GM19468 (cell line): ENCODE results near the gene MCL1.
"Not testable (repeated sequence)": the region's sequence is repeated elsewhere in the genome, so short reads cannot be mapped to it uniquely, and the experiment has no call there.

Experiments used
- ATAC-seq: cut with Tn5 transposase; IDR thresholded peaks from one replicate; pipeline ENCODE4 v1.9.1; 2021; ENCODE audit warnings: mild to moderate bottlenecking, moderate library complexity, moderate number of reproducible peaks; ENCODE audit not compliant: unreplicated experiment; ENCODE audit errors: extremely low read depth

The MCL1 gene

DNA sequence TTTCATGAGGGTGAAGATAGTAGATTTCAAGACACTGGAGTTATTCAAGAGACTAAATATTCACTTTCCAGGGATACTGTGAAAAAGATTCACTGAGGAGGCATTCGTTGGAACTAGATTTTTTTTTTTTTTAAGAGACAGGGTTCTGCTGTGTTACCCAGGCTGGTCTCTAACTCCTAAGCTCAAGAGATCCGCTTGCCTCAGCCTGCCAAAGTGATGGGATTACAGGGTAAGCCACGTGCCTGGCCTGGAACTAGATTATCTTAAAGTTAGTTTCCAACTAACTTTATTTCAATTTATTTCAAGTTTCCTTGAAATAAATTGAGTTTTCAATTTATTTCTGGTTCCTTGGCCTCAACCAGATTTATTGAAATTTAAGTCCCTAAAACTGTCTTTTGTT is 24.3 kb upstream of the MCL1 start:
- ATAC-seq, result no peak

DNA sequence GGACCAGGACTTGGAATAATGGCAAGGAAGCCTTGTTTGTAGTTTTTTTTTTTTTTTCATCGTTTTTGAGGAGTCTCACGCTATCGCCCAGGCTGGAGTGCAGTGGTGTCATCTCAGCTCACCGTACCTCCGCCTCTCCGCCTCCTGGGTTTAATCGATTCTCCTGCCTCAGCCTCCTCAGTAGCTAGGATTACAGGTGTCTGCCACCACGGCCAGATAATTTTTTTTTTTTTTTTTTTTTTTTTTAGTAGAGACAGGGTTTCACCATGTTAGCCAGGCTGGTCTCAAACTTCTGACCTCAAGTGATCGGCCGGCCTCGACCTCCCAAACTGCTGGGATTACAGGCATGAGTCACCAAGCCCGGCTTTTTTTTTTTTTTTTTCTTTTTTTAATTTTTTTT is 23.0 kb upstream of the MCL1 start:
- ATAC-seq, result not testable (repeated sequence)

DNA sequence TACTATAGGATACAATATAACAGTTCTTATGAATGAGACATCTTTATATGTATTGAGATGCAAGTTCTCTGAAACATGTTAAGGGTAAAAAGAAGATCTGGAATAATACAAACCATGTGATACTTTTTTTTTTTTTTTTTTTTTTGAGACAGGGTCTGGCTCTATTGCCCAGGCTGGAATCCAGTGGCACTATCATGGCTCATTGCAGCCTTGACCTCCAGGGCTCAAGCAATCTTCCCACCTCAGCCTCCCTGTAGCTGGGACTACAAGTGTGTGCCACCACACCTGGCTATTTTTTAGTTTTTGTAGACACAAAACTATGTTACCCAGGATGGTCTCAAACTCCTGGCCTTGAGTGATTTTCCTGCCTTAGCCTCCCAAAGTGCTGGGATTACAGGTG is 22.1 kb upstream of the MCL1 start:
- ATAC-seq, result no peak

DNA sequence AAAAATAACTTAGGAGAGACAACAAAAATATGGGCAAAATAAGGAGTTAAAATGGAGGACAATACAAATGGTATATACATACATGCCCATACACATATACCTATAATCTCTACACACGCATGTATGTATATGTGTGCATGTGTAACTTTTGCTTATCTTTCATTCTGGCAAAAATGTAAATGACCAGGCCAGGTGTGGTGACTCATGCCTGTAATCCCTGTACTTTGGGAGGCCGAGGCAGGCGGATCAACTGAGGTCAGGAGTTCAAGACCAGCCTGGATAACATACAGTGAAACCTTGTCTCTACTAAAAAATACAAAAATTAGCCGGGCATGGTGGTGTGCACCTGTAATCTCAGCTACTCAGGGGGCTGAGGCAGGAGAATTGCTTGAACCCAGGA is 18.9 kb upstream of the MCL1 start:
- ATAC-seq, result not testable (repeated sequence)

DNA sequence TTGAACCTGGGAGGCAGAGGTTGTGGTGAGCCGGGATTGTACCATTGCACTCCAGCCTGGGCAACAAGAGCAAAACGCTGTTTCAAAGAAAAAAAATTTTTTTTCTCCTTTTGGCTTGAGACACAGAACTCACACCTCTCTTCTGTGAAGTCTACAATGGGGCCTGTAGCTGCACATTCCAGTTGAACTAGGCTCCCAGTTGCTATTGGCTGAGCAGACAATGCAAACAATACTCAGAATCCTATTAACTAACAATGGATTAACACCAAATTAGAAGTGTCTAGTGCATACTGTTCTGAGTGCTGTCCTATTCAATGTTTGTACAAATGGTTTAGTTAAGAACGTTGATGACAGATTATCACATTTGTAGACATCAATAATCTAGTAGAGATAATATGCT is 17.6 kb upstream of the MCL1 start:
- ATAC-seq, result no peak

DNA sequence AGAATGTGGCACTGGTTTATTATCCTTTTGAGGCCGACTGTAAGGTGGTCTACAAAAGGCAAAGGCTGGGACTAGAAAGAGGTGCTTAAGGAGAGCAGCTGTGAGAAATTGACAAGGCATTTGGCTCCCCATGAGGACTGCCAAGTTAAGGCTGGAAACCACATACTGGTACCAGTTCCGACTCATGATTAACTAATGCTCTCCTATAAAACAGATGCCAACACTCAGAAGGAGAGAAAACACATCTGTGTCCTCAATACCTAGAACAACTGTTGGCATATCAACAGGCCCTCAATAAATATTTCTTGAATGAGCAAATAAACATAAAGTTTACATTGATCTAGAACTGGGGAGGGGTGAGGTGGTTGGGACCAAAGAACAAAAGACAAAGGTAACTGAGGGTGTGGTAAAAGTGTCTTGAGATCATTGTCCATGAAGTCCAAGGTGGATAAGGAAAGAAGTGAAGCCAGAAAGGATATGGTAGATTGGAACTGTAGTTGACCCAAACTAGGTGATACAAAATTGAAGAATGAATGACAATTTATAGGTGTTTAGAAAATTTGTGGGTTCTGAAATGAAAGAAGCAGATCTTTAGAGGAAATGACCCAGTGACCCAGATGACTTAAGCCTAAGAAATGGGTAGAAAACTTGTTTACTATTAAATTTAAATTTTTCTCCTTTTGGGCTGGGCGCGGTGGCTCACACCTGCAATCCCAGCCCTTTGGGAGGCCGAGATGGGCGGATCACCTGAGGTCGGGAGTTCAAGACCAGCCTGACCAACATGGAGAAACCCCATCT is 16.9 kb upstream of the MCL1 start:
- no peak for ATAC-seq

DNA sequence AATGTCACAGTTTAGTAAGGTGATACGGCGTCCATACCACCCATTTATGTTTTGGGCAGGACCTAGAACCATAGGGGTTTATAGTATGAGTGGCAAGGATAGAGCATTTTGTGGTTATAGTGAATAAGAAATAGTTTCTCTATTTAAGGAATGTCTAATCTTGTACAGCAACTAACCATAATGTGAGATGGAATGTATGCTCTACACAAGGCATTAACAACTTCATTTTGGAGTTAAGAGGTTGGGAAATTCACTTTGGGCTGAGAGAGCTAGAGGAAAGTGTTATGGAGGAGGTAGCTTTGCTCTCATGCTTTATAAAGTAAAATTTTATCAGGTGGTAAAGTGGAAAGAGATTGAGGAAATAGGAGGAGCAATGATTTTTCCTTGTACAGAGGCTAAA is 3.0 kb upstream of the MCL1 start:
- no peak for ATAC-seq

DNA sequence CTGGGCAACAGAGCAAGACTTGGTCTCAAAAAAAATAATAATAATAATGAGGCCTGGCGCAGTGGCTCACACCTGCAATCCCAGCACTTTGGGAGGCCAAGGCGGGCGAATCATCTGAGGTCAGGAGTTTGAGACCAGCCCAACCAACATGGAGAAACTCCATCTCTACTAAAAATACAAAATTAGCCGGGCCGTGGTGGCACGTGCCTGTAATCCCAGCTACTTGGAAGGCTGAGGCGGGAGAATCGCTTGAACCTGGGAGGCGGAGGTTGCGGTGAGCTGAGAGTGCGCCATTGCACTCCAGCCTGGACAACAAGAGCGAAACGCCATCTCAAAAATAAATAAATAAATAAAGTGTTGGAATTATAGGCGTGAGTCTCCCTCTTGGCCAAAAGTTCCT is 2.6 kb upstream of the MCL1 start:
- not testable (repeated sequence) for ATAC-seq

DNA sequence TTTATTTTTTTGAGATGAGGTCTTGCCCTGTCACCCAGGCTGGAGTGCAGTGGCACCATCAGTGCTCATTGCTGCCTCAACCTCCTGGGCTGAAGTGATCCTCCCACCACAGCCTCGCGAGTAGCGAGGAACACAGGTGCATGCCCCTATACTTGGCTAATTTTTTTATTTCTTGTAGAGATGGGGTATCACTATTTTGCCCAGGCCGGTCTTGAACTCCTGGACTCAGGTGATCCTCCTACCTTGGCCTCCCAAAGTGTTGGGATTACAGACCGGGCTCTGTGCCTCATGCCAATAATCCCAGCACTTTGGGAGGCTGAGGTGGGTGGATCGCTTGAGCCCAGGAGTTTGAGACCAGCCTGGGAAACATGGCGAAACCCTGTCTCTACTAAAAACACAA is 2.0 kb upstream of the MCL1 start:
- ATAC-seq, result not testable (repeated sequence)

DNA sequence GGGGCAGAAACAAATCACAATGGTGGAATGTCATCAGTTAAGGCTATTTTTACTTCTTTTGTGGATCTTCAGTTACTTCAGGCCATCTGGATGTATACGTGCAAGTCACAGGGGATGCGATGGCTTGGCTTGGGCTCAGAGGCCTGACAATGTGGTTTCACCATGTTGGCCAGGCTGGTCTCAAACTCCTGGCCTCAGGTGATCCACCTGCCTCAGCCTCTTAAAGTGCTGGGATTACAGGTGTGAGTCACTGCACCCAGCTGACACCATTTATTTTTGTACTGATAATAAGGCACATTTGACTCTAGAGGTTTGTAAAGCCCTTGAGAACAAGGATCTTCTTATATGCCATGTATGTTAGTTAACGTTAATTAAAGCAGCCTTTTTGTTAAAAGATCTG is 1.6 kb upstream of the MCL1 start:
- ATAC-seq, result not testable (repeated sequence)

DNA sequence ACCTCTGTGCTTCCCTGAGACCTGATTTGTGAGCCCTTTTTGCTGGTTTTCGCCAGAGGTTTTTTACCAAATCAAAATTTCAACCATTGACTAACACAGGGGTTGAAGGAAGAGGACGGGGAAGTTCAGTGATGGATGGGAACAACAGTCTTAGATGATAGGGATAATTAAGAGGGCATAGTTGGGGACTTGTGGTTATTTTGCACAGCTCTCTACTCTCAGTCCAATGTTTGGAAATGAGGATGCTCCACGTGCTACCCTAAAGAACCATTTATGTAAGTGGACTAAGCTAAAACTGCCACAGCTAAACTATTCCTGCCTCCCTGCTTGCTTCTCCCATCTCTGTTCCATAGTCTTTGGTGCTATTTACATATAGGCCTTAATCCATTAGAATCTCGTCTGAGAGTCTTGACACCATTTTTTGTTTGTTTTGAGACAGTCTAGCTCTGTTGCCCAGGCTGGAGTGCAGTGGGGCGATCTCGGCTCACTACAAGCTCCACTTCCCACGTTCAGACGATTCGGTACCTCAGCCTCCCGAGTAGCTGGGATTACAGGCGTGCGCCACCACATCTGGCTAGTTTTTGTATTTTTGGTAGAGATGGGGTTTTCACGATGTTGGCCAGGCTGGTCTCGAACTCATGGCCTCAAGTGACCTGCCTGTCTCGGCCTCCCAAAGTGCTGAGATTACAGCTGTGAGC is 684 bp upstream of the MCL1 start:
- no peak for ATAC-seq

DNA sequence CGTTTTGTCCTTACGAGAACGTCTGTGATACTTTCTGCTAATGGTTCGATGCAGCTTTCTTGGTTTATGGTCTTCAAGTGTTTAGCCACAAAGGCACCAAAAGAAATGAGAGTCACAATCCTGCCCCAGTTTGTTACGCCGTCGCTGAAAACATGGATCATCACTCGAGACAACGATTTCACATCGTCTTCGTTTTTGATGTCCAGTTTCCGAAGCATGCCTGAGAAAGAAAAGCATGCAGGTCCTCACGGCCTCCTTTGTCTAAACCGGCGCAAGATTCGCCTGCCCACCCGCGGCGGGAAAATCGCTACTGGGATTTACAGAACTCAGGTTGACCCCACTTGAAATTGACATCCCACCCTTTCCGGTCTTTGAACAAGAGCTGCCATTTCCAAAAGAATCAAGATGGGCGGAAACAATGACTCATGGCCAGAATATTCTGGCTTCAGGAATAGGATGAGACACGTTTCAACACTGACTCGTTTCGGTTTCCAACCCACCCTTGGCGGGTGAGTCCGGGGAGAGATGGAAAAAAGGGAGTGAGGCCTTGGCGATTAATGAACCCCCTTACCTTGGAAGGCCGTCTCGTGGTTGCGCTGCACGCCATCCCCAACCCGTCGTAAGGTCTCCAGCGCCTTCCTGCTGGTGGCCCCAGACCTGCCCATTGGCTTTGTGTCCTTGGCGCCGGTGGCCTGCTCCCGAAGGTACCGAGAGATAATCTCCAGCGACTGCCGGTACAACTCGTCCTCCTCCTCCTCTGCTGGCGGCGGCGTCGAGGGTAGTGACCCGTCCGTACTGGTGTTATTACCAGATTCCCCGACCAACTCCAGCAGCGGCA is 919 bp downstream of the MCL1 start:
- ATAC-seq, result no peak

DNA sequence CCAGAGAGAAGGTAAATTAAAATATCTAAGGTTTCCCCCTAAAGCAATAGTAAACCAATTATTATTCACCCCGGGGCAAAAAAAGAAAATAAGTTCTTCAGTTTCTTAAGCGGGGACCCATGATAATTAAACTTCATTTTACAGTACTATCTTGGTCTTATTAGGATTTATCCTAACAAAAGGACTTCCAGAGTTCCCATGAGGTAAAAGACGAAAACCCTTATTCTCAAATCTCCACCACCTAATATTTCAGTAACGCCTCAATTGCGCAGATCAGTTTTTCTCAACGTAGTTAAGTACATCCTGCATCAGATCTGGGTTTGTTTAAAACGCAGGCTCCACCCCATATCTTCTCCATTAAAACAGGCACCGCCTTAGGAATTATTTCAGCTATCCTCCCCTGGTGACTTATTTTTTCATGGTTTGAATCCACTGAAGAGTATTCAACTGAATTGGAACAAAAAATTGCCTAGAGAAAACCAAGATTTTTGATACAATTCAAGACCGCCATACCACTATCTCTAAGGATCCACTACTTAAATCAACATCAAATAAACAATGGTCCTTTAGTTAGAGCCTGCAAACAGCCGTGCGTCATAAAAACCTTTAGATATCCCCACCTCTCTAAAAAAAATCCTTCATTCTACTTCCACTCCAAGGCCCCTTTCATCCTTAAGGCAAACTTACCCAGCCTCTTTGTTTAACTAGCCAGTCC is 1.7 kb downstream of the MCL1 start:
- no peak for ATAC-seq

DNA sequence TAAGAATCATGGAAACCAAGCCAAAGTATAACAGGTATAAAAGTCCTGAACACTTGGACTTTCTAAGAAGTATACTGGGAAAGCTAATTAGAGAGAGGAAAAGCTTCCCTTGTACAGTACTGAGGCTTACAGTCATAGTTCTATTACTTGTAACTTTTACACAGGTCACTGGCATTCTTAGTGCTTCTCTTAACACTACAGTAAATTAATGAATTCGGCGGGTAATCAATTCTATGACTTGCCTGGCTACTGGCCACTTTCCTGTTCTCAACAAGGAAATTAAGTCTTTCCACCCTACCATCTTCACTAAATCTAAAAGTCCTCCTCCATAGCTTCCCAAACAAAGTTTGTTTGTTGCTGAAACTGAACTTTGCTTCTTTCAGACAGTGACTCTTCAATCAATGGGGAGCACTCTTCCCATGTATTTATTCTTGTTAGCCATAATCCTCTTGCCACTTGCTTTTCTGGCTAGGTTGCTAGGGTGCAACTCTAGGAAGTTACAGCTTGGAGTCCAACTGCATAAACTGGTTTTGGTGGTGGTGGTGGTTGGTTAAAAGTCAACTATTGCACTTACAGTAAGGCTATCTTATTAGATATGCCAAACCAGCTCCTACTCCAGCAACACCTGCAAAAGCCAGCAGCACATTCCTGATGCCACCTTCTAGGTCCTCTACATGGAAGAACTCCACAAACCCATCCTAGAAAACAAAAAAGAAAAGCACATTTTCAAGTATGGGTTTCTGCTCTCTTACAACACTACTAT is 2.4 kb downstream of the MCL1 start:
- no peak for ATAC-seq

DNA sequence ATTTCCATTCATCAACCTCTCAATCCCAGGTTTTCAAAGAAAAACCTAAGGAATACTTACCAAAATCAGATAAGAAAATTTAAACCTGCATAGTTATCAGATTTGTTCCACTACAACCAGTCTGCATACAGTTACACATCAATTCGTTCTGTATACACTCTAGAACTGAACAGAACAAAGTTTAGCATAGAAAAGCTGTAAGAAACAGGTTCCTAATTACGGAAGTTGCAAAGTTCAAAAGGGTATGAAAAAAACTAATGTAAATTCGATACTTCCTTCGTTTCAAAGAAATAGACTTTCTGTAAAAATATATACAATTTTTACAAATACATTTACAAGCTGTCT is 3.1 kb downstream of the MCL1 start:
- no peak for ATAC-seq

DNA sequence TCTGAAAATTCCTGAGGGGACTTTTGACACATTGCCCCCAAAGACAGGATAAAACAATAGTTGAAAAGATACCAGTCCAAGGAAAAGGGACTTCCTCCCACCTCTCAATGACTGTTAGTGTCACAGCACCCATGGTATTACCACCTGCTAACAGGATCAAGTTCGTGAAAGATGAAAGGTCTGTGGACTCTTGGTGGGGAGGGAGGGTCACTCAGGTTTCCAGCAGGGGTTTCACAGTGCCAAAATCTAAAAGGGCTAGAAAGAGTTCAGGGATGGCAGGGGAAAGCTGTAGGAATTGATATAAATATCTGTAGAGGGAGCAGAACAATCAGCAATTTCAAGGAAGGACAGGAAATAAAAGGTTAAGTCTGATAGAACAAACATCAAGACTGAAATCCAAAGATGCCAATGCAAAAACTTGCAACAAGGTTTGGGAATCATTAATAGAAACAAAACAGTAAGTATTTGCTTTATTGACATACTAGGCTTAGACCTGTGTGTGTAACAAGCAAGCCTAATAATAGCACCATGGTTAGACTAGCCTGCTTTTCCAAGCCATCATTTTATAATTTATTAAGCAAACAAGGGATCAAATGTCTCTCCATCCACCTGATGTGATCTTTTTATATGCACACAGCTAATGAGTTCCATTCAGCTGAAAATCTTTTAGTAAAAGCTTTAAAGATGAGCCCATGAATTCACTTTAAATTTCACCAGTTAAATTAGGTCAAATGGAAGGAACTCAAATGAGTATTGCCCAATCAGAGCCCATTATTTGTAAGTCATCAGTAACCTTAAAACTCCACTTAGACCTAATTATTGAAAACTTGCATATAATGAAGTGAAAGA is 3.7 kb downstream of the MCL1 start:
- no peak for ATAC-seq

DNA sequence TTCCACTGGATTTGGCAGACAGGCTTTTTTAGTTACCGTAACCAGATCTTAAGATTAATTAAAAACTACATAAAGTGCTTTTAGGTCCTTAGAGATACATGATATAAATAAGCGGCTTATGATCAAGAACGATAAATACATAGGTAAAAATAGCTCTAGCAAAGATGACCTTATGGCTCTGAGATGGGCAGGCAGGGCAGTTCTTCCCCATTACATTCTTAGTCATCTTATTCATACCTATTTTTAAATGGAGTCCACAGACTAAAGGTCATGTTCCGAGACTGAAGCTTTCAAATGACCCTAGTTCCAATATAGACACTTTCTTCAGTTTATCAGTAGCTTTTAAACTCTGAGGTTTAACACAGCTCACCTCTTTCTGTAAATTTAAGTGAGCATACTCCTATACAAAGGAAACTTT is 4.3 kb downstream of the MCL1 start:
- no peak for ATAC-seq

DNA sequence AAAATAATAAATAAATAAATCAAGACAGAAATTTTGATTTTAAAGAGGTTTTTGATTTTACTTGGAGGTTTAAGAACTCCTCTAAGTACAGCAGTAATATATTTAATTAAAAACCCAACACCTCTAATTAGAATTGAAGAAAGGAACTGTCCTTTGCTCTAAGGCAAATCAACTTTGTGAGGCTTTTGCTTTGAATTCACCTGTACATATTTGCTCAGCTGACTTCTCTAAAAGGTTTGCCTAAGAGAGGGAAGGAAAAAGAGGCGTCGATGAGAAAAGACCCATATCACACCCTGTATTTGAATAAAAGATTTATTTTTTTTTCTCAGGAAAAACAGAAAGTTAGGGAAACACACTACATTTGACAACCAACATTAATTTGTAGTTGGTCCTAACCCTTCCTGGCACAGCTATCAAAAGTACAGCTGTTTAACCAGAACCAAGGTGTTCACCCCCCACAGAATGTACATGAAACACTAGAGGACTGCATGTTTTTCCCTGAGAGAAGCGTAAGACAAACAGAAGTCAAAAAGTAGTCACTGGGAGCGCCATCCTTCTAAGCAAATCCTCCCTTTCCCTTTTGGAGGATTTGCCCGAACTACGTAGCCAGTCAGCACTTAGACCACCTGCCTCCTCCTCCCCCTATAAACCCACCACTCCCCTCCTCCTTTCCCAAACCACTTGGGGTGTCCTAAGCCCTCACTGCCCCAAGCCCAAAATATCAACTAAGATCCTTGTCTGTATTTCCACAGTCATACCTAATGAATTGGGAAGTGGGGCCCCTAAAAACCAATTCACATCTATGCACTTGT is 4.9 kb downstream of the MCL1 start:
- ATAC-seq, result no peak
